Trophoblast cell (in vitro differentiated cells and primary cell): ENCODE data around the gene PAK4.
A peak's percentile ranks its signal among the peaks of the same experiment; 100 is the strongest.

Experiments used
- DNase-seq, 2 donors: peaks; one replicate each; pipeline ENCODE4 v3.0.0-alpha.2; 2016
- H2AFZ ChIP-seq: 2 replicates; pipeline ENCODE4 v1.6.1; 2013; ENCODE audit warnings: low read length, moderate library complexity, mild to moderate bottlenecking; ENCODE audit not compliant: insufficient read depth, poor library complexity
- H2AK5ac ChIP-seq: 2 replicates; pipeline ENCODE4 v1.6.1; 2013; ENCODE audit warnings: mild to moderate bottlenecking, low read length
- H2BK120ac ChIP-seq: 2 replicates; pipeline ENCODE4 v1.6.1; 2013; ENCODE audit warnings: low read length, mild to moderate bottlenecking, moderate library complexity; ENCODE audit not compliant: insufficient read depth, poor library complexity
- H2BK12ac ChIP-seq: 2 replicates; pipeline ENCODE4 v1.6.1; 2013; ENCODE audit warnings: mild to moderate bottlenecking, low read length, moderate library complexity
- H2BK5ac ChIP-seq: 2 replicates; pipeline ENCODE4 v1.6.1; 2013; ENCODE audit warnings: low read length, low read depth, moderate library complexity, mild to moderate bottlenecking; ENCODE audit not compliant: poor library complexity
- H3K14ac ChIP-seq: 2 replicates; pipeline ENCODE4 v1.6.1; 2013; ENCODE audit warnings: mild to moderate bottlenecking, low read length
- H3K18ac ChIP-seq: 2 replicates; pipeline ENCODE4 v1.6.1; 2013; ENCODE audit warnings: mild to moderate bottlenecking, low read length
- H3K23ac ChIP-seq: 2 replicates; pipeline ENCODE4 v1.6.1; 2013; ENCODE audit warnings: low read length
- H3K27ac ChIP-seq: 2 replicates; pipeline ENCODE4 v1.5.1; 2013; ENCODE audit warnings: low read depth, mild to moderate bottlenecking, inconsistent platforms, low read length, moderate library complexity
- H3K27me3 ChIP-seq: 2 replicates; pipeline ENCODE4 v1.6.1; 2013; ENCODE audit warnings: inconsistent platforms, mild to moderate bottlenecking, low read length, moderate library complexity; ENCODE audit not compliant: insufficient read depth
- H3K36me3 ChIP-seq, 2 experiments: 1 replicate in 1 of 2; 2 replicates in 1 of 2; pipeline ENCODE4 v1.6.1; 2013; ENCODE audit warnings: low read length in 2 of 2, mild to moderate bottlenecking in 2 of 2, moderate library complexity in 1 of 2; ENCODE audit not compliant: insufficient read depth in 2 of 2, control insufficient read depth in 1 of 2
- H3K4ac ChIP-seq: 2 replicates; pipeline ENCODE4 v1.6.1; 2013; ENCODE audit warnings: low read depth, mild to moderate bottlenecking, low read length, moderate library complexity
- H3K4me1 ChIP-seq, 2 experiments: 1 replicate in 1 of 2; 2 replicates in 1 of 2; pipeline ENCODE4 v1.6.1; 2013; ENCODE audit warnings: low read length in 2 of 2, mild to moderate bottlenecking in 2 of 2, moderate library complexity in 1 of 2; ENCODE audit not compliant: insufficient read depth in 2 of 2, control insufficient read depth in 1 of 2
- H3K4me2 ChIP-seq: 2 replicates; pipeline ENCODE4 v1.6.1; 2013; ENCODE audit warnings: inconsistent platforms, mild to moderate bottlenecking, low read length, moderate library complexity
- H3K4me3 ChIP-seq: 2 replicates; pipeline ENCODE4 v1.5.1; 2013; ENCODE audit warnings: mild to moderate bottlenecking, low read depth, low read length, inconsistent platforms
- H3K79me1 ChIP-seq: one replicate; pipeline ENCODE4 v1.6.1; 2013; ENCODE audit warnings: low read length
- H3K79me2 ChIP-seq: 2 replicates; pipeline ENCODE4 v1.6.1; 2013; ENCODE audit warnings: low read length, mild to moderate bottlenecking; ENCODE audit not compliant: control insufficient read depth, insufficient read depth, poor library complexity
- H3K9ac ChIP-seq: 2 replicates; pipeline ENCODE4 v1.6.1; 2013; ENCODE audit warnings: mild to moderate bottlenecking, low read length
- H3K9me3 ChIP-seq: 2 replicates; pipeline ENCODE4 v1.6.1; 2013; ENCODE audit warnings: low read depth, mild to moderate bottlenecking, control low read depth, inconsistent platforms, low read length; ENCODE audit not compliant: insufficient read depth
- H4K12ac ChIP-seq: 2 replicates; pipeline ENCODE4 v1.6.1; 2013; ENCODE audit warnings: low read depth, mild to moderate bottlenecking, low read length, moderate library complexity
- H4K8ac ChIP-seq: 2 replicates; pipeline ENCODE4 v1.6.1; 2013; ENCODE audit warnings: low read depth, mild to moderate bottlenecking, low read length, moderate library complexity
- H4K91ac ChIP-seq: one replicate; pipeline ENCODE4 v1.6.1; 2013; ENCODE audit warnings: low read depth, mild to moderate bottlenecking, low read length, moderate library complexity
- WGBS: extraction: QIAGEN DNeasy Blood & Tissue Kit; methylation state at CpG from one replicate; pipeline ENCODE4 v1.1.7; 2013; ENCODE audit warnings: missing lambda C conversion rate; ENCODE audit not compliant: insufficient read length, insufficient coverage; ENCODE audit errors: extremely low coverage; 5-methylcytosine and 5-hydroxymethylcytosine counted together

PAK4 gene

GRCh38 chr19:39155741-39156140 lies 30.2 kb downstream of the PAK4 start:
- no peak overlapping the region for H3K4me3 ChIP-seq

GRCh38 chr19:39156326-39157230 lies 31.0 kb downstream of the PAK4 start:
- DNase-seq: no peak
- H3K4ac ChIP-seq: peak overlapping the region; percentile 80
- H3K9ac ChIP-seq: no peak overlapping the region
- peak overlapping the region; percentile 35 for H2BK12ac ChIP-seq
- H2BK120ac ChIP-seq: peak overlapping the region; percentile 44
- WGBS: no CpG with 5 or more reads among the region's 24 CpGs
- no peaks in the 10 kb centered on the region for H3K27me3 ChIP-seq
- H3K79me2 ChIP-seq: peaks cover 33% of the 10 kb centered on the region
- H4K8ac ChIP-seq: peak overlapping the region; percentile 39
- no peak overlapping the region for H3K4me3 ChIP-seq
- peak overlapping the region; percentile 32 for H3K14ac ChIP-seq
- H2BK5ac ChIP-seq: no peak overlapping the region
- H3K9me3 ChIP-seq: peaks cover 2% of the 10 kb centered on the region
- H3K4me2 ChIP-seq: no peak overlapping the region
- peak overlapping the region; percentile 66 for H3K18ac ChIP-seq
- no peak overlapping the region for H3K27ac ChIP-seq
- peaks cover 48 to 62% of the 10 kb centered on the region in 2 experiments for H3K4me1 ChIP-seq
- peaks cover 22% of the 10 kb centered on the region for H3K79me1 ChIP-seq
- H3K36me3 ChIP-seq: peaks cover 12 to 14% of the 10 kb centered on the region in 2 experiments
- H2AK5ac ChIP-seq: peak overlapping the region; percentile 59
- no peak overlapping the region for H4K12ac ChIP-seq
- no peak overlapping the region for H2AFZ ChIP-seq
- no peak overlapping the region for H3K23ac ChIP-seq
- H4K91ac ChIP-seq: peak overlapping the region; percentile 63

More at GRCh38 chr19:39155741-39156140, 30.2 kb downstream of the PAK4 start:
- no peak for DNase-seq
- Histone ChIP-seq H3K23ac (no peak overlapping the region), H3K4me1 (peaks cover 48 to 61% of the 10 kb centered on the region in 2 experiments), H3K14ac (peak overlapping the region; percentile 5), H3K27ac (no peak overlapping the region), H3K27me3 (no peaks in the 10 kb centered on the region), H3K36me3 (peaks cover 12% of the 10 kb centered on the region in 2 experiments), H2BK5ac (peak overlapping the region; percentile 19), H3K79me1 (peaks cover 22% of the 10 kb centered on the region), H3K18ac (peak overlapping the region; percentile 66), H2BK120ac (peak overlapping the region; percentile 44), H4K8ac (peak overlapping the region; percentile 40), H2BK12ac (peak overlapping the region; percentile 26), H3K79me2 (peaks cover 33% of the 10 kb centered on the region), H3K9me3 (peaks cover 2% of the 10 kb centered on the region), H2AK5ac (peak overlapping the region; percentile 42), H4K12ac (no peak overlapping the region), H4K91ac (peak overlapping the region; percentile 45), H3K9ac (no peak overlapping the region), H2AFZ (no peak overlapping the region), H3K4ac (peak overlapping the region; percentile 80), H3K4me2 (no peak overlapping the region)
- no CpG with 5 or more reads among the region's 15 CpGs for WGBS

- Histone ChIP-seq H3K36me3 (peaks cover 12 to 14% of the 10 kb centered on the region in 2 experiments), H4K12ac (no peak overlapping the region), H3K79me2 (peaks cover 33% of the 10 kb centered on the region), H3K4ac (peak overlapping the region; percentile 63), H2BK5ac (no peak overlapping the region), H3K18ac (no peak overlapping the region), H2BK12ac (no peak overlapping the region), H4K91ac (no peak overlapping the region), H3K4me1 (peaks cover 48 to 62% of the 10 kb centered on the region in 2 experiments), H3K9me3 (peaks cover 2% of the 10 kb centered on the region), H2AK5ac (no peak overlapping the region), H3K9ac (no peak overlapping the region), H2AFZ (no peak overlapping the region), H3K27me3 (no peaks in the 10 kb centered on the region), H3K4me2 (no peak overlapping the region), H4K8ac (no peak overlapping the region), H3K14ac (no peak overlapping the region), H3K79me1 (peaks cover 22% of the 10 kb centered on the region), H3K27ac (no peak overlapping the region), H3K4me3 (peak overlapping the region; percentile 25), H3K23ac (no peak overlapping the region), H2BK120ac (no peak overlapping the region)
- DNase-seq: no peak
- no CpG with 5 or more reads among the region's 23 CpGs for WGBS
These were observed 31.9 kb downstream of the PAK4 start for GRCh38 chr19:39157275-39157996.

- H3K4me3 ChIP-seq: peak overlapping the region; percentile 25
- no peak overlapping the region for H2BK120ac ChIP-seq
- no peak overlapping the region for H3K23ac ChIP-seq
- H2AFZ ChIP-seq: no peak overlapping the region
- H3K79me2 ChIP-seq: peaks cover 37% of the 10 kb centered on the region
- H2BK5ac ChIP-seq: no peak overlapping the region
- no peak for DNase-seq
- H3K27me3 ChIP-seq: no peaks in the 10 kb centered on the region
- peaks cover 12 to 14% of the 10 kb centered on the region in 2 experiments for H3K36me3 ChIP-seq
- H3K4ac ChIP-seq: peak overlapping the region; percentile 6
- H4K91ac ChIP-seq: no peak overlapping the region
- H2AK5ac ChIP-seq: no peak overlapping the region
- no peak overlapping the region for H3K9ac ChIP-seq
- no peak overlapping the region for H2BK12ac ChIP-seq
- H3K18ac ChIP-seq: no peak overlapping the region
- H3K14ac ChIP-seq: no peak overlapping the region
- peaks cover 52 to 64% of the 10 kb centered on the region in 2 experiments for H3K4me1 ChIP-seq
- H3K9me3 ChIP-seq: peaks cover 4% of the 10 kb centered on the region
- H4K8ac ChIP-seq: no peak overlapping the region
- H3K27ac ChIP-seq: no peak overlapping the region
- H4K12ac ChIP-seq: no peak overlapping the region
- WGBS: no CpG with 5 or more reads among the region's 15 CpGs
- no peak overlapping the region for H3K4me2 ChIP-seq
- H3K79me1 ChIP-seq: peaks cover 22% of the 10 kb centered on the region
These were observed 32.4 kb downstream of the PAK4 start for GRCh38 chr19:39157997-39158389.
